WTC11 (cell line): ENCODE results near the gene RFC2.
A peak's percentile ranks its signal among the peaks of the same experiment; 100 is the strongest.

ENCODE experiments used
- CREB1 ChIP-seq: sonication (generic); formaldehyde crosslinking; IDR thresholded peaks from 2 replicates; pipeline ENCODE4 v1.8.0; 2023; ENCODE audit warnings: mild to moderate bottlenecking, missing genetic modification reagents
- CTCF ChIP-seq: fragments of 200-600 bp; IDR thresholded peaks from 2 replicates; pipeline ENCODE4 v1.8.0; 2022; ENCODE audit warnings: antibody characterized with exemption
- ETV6 ChIP-seq: sonication (generic); formaldehyde crosslinking; IDR thresholded peaks from 2 replicates; pipeline ENCODE4 v1.8.1; 2022; ENCODE audit warnings: mild to moderate bottlenecking, missing genetic modification reagents
- IRF2 ChIP-seq: sonication (generic); formaldehyde crosslinking; IDR thresholded peaks from 2 replicates; pipeline ENCODE4 v1.8.0; 2022; ENCODE audit warnings: low read depth, missing genetic modification reagents, borderline replicate concordance
- KAT7 ChIP-seq: sonication (generic); formaldehyde crosslinking; IDR thresholded peaks from 2 replicates; pipeline ENCODE4 v1.8.1; 2023; ENCODE audit warnings: missing genetic modification reagents, mild to moderate bottlenecking, borderline replicate concordance
- MAX ChIP-seq: sonication (generic); formaldehyde crosslinking; IDR thresholded peaks from 2 replicates; pipeline ENCODE4 v1.8.0; 2022; ENCODE audit warnings: mild to moderate bottlenecking, missing genetic modification reagents
- PRDM15 ChIP-seq: sonication (generic); formaldehyde crosslinking; IDR thresholded peaks from 2 replicates; pipeline ENCODE4 v1.8.0; 2022; ENCODE audit warnings: missing genetic modification reagents
- PREB ChIP-seq: sonication (generic); formaldehyde crosslinking; IDR thresholded peaks from 2 replicates; pipeline ENCODE4 v1.8.1; 2022; ENCODE audit warnings: mild to moderate bottlenecking, missing genetic modification reagents, moderate library complexity, borderline replicate concordance
- ZNF263 ChIP-seq: sonication (generic); formaldehyde crosslinking; IDR thresholded peaks from 2 replicates; pipeline ENCODE4 v1.8.1; 2022; ENCODE audit warnings: low read depth, mild to moderate bottlenecking, moderate library complexity, missing genetic modification reagents
- ZNF671 ChIP-seq: fragments of 250-450 bp; sonication (Bioruptor Pico); IDR thresholded peaks from 2 replicates; pipeline ENCODE4 v1.8.0; 2021; ENCODE audit warnings: mild to moderate bottlenecking
- TF ChIP-seq, protein P1 (sequence below): sonication (generic); formaldehyde crosslinking; IDR thresholded peaks from 2 replicates; pipeline ENCODE4 v1.8.1; 2023; ENCODE audit warnings: mild to moderate bottlenecking, missing genetic modification reagents, moderate library complexity

GRCh38 chr7:74202841-74203556 is 51.2 kb downstream of the RFC2 start:
- TF ChIP-seq ZNF671 = no peak
- TF ChIP-seq CTCF = peak; percentile 36; the same call in 1 of the 2 replicates
- no peak for TF ChIP-seq ZNF263 (CRISPR knock-in tag)
- TF ChIP-seq PRDM15 (CRISPR knock-in tag) = no peak
- TF ChIP-seq MAX (CRISPR knock-in tag) = no peak
- TF ChIP-seq, protein P1, sequence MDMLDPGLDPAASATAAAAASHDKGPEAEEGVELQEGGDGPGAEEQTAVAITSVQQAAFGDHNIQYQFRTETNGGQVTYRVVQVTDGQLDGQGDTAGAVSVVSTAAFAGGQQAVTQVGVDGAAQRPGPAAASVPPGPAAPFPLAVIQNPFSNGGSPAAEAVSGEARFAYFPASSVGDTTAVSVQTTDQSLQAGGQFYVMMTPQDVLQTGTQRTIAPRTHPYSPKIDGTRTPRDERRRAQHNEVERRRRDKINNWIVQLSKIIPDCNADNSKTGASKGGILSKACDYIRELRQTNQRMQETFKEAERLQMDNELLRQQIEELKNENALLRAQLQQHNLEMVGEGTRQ (CRISPR knock-in tag) = no peak
- no peak for TF ChIP-seq ETV6 (CRISPR knock-in tag)
- TF ChIP-seq PREB (CRISPR knock-in tag) = no peak
- no peak for TF ChIP-seq CREB1 (CRISPR knock-in tag)
- no peak for TF ChIP-seq IRF2 (CRISPR knock-in tag)
- TF ChIP-seq KAT7 (CRISPR knock-in tag) = no peak
